ENCODE results near the gene BCAR3. TPM values are rescaled to one million over a fixed set of nuclear protein-coding genes. Genes with fewer than 3 reads are reported as not detected.

The BCAR3 gene
- total and polyA plus RNA-seq, 2 donors from 2014 or later, result 25.4 to 28.4 TPM

DNA sequence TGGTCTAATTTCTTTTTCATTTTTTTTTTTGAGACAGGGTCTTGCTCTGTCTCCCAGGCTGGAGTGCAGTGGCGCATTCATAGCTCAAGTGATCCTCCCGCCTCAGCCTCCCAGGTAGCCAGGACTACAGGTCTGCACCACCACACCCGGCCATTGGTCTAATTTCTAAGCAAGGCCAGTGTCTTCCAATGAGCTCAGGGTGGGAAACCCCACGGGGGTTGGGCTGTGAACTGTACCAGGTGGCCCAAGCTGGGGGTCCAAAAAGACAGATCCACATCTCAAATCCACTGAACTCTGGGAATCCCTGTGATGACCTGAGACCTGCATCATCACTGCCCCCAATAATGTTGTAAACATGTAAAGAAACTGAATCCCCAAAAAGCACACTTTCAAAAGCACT is 79.5 kb downstream of the BCAR3 start:
- intact Hi-C loops (cut with DNase I), result no loop called here

DNA sequence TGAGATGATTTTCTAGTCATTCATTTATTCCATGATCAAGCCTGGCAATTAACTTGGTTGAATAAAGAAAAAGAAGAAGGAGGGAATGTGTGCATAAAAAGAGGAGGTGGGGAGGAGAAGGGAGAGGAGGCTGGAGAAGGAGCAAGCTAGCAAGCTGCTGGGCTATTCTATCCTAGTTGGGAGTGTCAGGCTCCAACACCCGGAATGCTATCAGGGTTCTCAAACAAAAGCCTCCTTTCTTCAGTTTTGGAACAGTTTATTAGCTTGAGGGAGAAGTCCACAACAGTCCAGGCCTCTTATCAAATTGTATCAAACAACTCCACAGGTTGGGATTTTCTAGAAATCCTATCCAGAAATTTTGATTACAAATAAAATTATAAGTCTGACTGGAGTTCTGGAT is 80.0 kb downstream of the BCAR3 start:
- H3K36me3 ChIP-seq (ENCODE audit: control insufficient read depth in 2 of 3, insufficient read depth in 3 of 3, low read length in 3 of 3), result no peaks in the 10 kb centered on the region
- H3K27me3 ChIP-seq (ENCODE audit: control insufficient read depth, insufficient read depth, low read length), result no peaks in the 10 kb centered on the region
- H3K9me3 ChIP-seq (ENCODE audit: control insufficient read depth in 2 of 3, insufficient read depth in 1 of 3, low read length in 3 of 3), result no peaks in the 10 kb centered on the region
- FAIRE-seq, result no peak
- DNase-seq, result no peak
- no peak overlapping the region for H3K4me3 ChIP-seq (ENCODE audit: low read length in 3 of 3)
- TF ChIP-seq, protein P1, sequence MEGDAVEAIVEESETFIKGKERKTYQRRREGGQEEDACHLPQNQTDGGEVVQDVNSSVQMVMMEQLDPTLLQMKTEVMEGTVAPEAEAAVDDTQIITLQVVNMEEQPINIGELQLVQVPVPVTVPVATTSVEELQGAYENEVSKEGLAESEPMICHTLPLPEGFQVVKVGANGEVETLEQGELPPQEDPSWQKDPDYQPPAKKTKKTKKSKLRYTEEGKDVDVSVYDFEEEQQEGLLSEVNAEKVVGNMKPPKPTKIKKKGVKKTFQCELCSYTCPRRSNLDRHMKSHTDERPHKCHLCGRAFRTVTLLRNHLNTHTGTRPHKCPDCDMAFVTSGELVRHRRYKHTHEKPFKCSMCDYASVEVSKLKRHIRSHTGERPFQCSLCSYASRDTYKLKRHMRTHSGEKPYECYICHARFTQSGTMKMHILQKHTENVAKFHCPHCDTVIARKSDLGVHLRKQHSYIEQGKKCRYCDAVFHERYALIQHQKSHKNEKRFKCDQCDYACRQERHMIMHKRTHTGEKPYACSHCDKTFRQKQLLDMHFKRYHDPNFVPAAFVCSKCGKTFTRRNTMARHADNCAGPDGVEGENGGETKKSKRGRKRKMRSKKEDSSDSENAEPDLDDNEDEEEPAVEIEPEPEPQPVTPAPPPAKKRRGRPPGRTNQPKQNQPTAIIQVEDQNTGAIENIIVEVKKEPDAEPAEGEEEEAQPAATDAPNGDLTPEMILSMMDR (IDR thresholded peaks at IDR 0.05; ENCODE audit: borderline replicate concordance, extremely low read depth, insufficient read depth), result no peak
- H3K27ac ChIP-seq (ENCODE audit: low read depth in 2 of 2, low read length in 2 of 2), result no peak overlapping the region
- peaks cover 0 to 61% (median 36%) of the 10 kb centered on the region in 3 donors for H3K4me1 ChIP-seq (ENCODE audit: control insufficient read depth in 2 of 3, insufficient read depth in 2 of 3, low read depth in 1 of 3, low read length in 3 of 3)
- intact Hi-C loops (cut with DNase I), result no loop called here
- no peak overlapping the region for H3K9ac ChIP-seq (ENCODE audit: low read length in 3 of 3)

More for the DNA sequence above, 79.5 kb downstream of the BCAR3 start:
- no peak overlapping the region for H3K9ac ChIP-seq (ENCODE audit: low read length in 3 of 3)
- TF ChIP-seq, protein P1 (IDR thresholded peaks at IDR 0.05; ENCODE audit: borderline replicate concordance, extremely low read depth, insufficient read depth), result no peak
- no peaks in the 10 kb centered on the region for H3K36me3 ChIP-seq (ENCODE audit: control insufficient read depth in 2 of 3, insufficient read depth in 3 of 3, low read length in 3 of 3)
- H3K27ac ChIP-seq (ENCODE audit: low read depth in 2 of 2, low read length in 2 of 2), result no peak overlapping the region
- H3K4me3 ChIP-seq (ENCODE audit: low read length in 3 of 3), result no peak overlapping the region
- no peaks in the 10 kb centered on the region for H3K27me3 ChIP-seq (ENCODE audit: control insufficient read depth, insufficient read depth, low read length)
- no peaks in the 10 kb centered on the region for H3K9me3 ChIP-seq (ENCODE audit: control insufficient read depth in 2 of 3, insufficient read depth in 1 of 3, low read length in 3 of 3)
- no peak for DNase-seq
- H3K4me1 ChIP-seq (ENCODE audit: control insufficient read depth in 2 of 3, insufficient read depth in 2 of 3, low read depth in 1 of 3, low read length in 3 of 3), result peaks cover 0 to 57% (median 36%) of the 10 kb centered on the region in 3 donors
- no peak for FAIRE-seq

DNA sequence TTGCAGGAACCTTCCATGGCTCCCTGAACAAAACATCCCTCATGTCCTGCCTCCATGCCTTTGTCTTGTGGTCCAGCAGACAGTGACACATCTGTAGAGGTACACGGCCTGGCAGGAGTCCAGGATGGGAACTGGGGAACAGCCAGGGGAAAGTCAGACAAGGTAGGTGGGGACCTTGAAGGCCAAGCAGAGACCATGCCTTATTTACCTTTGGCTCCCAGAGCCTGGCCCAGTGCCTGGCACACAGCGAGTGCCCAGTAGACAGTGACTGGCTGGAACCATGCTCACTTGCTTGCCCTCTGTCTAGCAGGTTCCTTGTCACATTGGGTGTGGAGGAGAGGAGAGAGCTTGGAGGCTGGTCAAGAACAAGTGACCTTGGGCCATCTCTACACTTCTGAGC is 81.0 kb downstream of the BCAR3 start:
- Histone ChIP-seq H3K36me3 (ENCODE audit: control insufficient read depth in 2 of 3, insufficient read depth in 3 of 3, low read length in 3 of 3) (no peaks in the 10 kb centered on the region), H3K9me3 (ENCODE audit: control insufficient read depth in 2 of 3, insufficient read depth in 1 of 3, low read length in 3 of 3) (no peaks in the 10 kb centered on the region), H3K4me3 (ENCODE audit: low read length in 3 of 3) (no peak overlapping the region), H3K9ac (ENCODE audit: low read length in 3 of 3) (no peak overlapping the region), H3K27me3 (ENCODE audit: control insufficient read depth, insufficient read depth, low read length) (no peaks in the 10 kb centered on the region), H3K4me1 (ENCODE audit: control insufficient read depth in 2 of 3, insufficient read depth in 2 of 3, low read depth in 1 of 3, low read length in 3 of 3) (peaks cover 0 to 61% (median 37%) of the 10 kb centered on the region in 3 donors), H3K27ac (ENCODE audit: low read depth in 2 of 2, low read length in 2 of 2) (peak overlapping the region; percentile 11 to 45)
- intact Hi-C loops (cut with DNase I), result no loop called here
- FAIRE-seq (no peak), DNase-seq (no peak)
- TF ChIP-seq, protein P1 (IDR thresholded peaks at IDR 0.05; ENCODE audit: borderline replicate concordance, extremely low read depth, insufficient read depth), result no peak

DNA sequence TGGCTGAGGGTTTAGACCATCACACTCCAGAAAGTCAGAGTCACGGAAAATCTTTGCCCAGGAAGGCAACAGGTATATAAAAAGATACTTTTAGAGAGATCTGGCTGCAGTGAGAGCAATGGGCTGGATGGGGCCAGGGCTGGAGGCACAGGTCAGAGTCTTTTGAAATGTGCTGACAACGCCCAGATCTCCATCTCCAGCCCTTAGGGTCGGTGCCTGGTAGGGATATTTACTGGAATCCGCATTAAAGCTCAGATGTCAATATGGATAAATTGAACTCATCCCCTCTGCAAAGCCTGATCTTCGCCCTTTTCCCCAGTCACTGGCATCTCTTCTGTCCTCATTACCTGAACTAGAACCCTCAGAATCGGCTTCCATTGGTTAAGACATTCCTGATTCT is 82.2 kb downstream of the BCAR3 start:
- no peak for DNase-seq
- TF ChIP-seq, protein P1 (IDR thresholded peaks at IDR 0.05; ENCODE audit: borderline replicate concordance, extremely low read depth, insufficient read depth), result no peak
- peak overlapping the region in 1 of 3 donors; percentile 26 for H3K9ac ChIP-seq (ENCODE audit: low read length in 3 of 3)
- H3K27ac ChIP-seq (ENCODE audit: low read depth in 2 of 2, low read length in 2 of 2), result peak overlapping the region; percentile 61 to 78
- H3K36me3 ChIP-seq (ENCODE audit: control insufficient read depth in 2 of 3, insufficient read depth in 3 of 3, low read length in 3 of 3), result no peaks in the 10 kb centered on the region
- H3K27me3 ChIP-seq (ENCODE audit: control insufficient read depth, insufficient read depth, low read length), result no peaks in the 10 kb centered on the region
- H3K9me3 ChIP-seq (ENCODE audit: control insufficient read depth in 2 of 3, insufficient read depth in 1 of 3, low read length in 3 of 3), result no peaks in the 10 kb centered on the region
- H3K4me3 ChIP-seq (ENCODE audit: low read length in 3 of 3), result no peak overlapping the region
- H3K4me1 ChIP-seq (ENCODE audit: control insufficient read depth in 2 of 3, insufficient read depth in 2 of 3, low read depth in 1 of 3, low read length in 3 of 3), result peaks cover 0 to 63% (median 43%) of the 10 kb centered on the region in 3 donors
- no peak for FAIRE-seq
- intact Hi-C loops (cut with DNase I), result no loop called here

Data from kidney (tissue), 14 donors.